GM19240 (cell line): ENCODE results near the gene USP9Y.
"Not testable (repeated sequence)": the region's sequence is repeated elsewhere in the genome, so short reads cannot be mapped to it uniquely, and the experiment has no call there.

Source experiments
- DNase-seq: peaks from one replicate; pipeline ENCODE4 v3.0.0; 2011; ENCODE audit warnings: low spot score; ENCODE audit not compliant: insufficient read length

USP9Y gene, protein sequence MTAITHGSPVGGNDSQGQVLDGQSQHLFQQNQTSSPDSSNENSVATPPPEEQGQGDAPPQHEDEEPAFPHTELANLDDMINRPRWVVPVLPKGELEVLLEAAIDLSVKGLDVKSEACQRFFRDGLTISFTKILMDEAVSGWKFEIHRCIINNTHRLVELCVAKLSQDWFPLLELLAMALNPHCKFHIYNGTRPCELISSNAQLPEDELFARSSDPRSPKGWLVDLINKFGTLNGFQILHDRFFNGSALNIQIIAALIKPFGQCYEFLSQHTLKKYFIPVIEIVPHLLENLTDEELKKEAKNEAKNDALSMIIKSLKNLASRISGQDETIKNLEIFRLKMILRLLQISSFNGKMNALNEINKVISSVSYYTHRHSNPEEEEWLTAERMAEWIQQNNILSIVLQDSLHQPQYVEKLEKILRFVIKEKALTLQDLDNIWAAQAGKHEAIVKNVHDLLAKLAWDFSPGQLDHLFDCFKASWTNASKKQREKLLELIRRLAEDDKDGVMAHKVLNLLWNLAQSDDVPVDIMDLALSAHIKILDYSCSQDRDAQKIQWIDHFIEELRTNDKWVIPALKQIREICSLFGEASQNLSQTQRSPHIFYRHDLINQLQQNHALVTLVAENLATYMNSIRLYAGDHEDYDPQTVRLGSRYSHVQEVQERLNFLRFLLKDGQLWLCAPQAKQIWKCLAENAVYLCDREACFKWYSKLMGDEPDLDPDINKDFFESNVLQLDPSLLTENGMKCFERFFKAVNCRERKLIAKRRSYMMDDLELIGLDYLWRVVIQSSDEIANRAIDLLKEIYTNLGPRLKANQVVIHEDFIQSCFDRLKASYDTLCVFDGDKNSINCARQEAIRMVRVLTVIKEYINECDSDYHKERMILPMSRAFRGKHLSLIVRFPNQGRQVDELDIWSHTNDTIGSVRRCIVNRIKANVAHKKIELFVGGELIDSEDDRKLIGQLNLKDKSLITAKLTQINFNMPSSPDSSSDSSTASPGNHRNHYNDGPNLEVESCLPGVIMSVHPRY (N-terminal part only)

DNA sequence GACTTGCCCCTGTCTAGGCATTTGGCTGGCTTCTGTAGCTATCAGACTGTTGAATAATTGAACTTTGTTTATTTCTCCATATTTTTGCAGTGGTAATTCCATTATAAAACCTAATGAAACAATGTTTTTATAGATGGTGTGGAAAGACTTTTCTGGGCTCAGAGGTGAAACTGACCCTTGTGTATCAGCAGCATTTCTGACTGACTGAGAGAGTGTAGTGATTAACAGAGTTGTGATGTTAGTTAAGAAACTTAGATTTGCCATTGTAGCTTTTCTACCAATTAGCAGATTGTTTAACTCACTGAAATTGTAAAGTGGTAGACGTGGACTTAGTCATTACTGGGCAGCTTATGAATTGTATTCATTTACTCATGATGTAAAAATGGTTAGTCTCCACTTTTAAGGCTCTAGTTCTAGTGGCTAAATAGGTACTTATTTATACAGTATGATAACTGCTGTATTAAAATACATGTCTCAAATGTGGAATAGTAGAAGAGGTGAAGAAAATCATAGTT is at the start of gene USP9Y:
TSS of gene USP9Y (plus strand) at position 51 of the 515 bp plus-strand sequence. CDS start 8,217 bp downstream, outside the sequence.
- no peak for DNase-seq

DNA sequence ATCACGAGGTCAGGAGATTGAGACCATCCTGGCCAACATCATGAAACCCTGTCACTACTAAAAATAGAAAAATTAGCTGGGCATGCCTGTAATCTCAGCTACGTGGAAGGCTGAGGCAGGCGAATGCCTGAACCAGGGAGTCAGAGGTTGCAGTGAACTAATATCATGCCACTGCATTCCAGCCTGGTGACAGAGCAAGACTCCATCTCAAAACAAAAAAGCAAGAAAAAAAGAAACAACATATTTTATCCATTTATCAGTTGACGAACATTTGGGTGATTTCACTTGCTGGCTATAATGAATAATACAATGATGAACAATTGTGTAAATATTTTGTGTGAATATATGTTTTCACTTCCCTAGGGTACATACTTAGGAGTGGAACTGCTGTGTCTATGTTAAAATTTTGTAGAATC is 49.4 kb upstream of the USP9Y start:
- DNase-seq, result no peak

DNA sequence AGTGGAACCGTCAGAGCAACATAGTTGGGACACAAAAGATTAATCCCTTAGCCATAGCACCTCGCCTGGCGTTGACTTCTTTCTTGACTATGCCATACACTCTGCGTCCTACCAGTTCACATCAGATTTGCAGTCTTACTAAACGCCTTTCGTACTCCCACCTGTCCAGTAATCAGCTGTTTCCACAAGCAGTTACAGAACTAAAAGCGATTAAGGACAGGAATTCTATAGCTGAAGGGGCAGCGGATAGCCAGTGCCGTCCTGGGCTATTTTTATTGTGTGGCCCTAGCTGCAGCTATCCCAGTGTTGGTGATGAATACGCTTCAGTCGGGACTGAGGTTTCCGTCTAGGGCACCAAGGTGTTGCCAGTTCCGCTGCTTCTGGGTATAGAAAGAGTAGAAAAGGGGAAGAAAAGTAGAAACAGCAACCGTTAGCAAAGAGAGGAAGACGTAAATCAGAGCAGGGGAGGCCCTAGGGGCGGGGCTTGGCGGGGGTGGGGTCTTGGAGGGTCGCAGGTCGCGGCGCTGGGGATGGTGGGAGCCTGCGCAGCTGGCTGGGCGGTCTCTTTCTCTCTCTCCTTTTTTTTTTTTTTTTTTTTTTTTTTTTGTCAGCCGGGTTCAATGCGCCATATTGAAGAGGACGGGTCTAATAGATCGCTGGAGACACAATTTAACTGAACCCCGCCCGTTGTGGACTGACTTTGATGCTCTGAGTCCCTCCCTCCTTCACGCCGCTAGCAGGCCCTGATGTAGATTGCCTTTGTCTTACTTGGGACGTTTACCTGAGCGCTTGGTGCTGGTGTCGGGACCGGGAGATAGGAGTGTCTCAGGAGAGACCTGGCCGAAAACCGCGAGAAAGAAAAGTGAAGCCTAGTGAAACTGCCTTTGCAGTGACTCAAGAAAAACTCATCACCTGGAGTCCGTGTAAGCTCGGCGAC is 39.0 kb upstream of the USP9Y start:
- no peak for DNase-seq

DNA sequence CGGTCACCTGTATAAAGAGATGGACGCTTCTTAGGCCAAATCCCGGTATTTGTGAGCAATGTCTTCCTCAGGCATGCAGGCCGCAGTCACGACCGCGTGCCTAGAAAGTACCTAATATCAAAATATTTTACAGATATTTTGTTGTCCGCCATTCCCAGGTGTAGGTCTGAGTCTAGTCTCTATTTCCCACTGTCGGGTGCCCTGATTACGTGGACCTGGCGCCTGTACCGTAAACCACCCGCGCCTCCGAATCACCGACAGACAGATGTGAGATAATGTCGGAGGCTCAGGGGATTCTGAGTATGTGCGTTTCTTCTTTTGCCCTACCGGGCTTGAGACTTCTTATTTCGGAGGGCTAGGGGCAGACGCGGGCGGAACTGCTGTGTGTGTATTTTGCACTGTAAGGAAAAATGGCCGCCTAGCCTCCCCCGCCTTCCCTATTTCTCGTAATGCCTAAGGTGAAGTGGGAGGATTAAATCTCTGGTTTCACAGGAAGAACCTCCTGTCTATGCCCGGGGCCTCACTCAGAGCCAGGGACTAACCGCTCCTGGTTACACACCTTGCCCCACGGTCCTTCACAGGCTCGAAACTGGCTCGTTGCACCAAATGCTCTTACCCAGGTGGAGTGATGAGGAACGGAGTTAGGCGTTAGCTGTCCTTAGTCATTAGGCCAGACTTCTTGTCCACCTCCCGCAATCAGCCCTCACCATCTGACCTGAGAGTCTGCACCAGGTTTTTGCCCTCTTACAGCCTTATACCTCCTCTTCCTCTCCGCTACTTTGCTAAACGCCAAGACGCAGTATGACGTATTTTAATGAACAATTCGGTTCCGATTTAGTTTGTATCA is 38.1 kb upstream of the USP9Y start:
- DNase-seq, result no peak

DNA sequence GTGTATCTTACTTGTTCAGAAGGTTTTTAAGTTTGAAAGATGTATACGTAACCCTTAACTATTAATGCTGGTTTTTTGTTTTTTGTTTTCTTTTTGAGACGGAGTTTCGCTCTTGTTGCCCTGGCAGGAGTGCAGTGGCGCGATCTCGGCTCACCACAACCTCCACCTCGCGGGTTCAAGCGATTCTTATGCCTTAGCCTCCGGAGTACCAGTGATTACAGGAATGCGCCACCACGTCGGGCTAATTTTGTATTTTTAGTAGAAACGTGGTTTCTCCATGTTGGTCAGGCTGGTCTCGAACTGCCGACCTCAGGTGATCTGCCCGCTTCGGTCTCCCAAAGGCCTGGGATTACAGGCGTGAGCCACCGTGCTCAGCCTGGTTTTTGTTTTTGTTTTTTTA is 37.2 kb upstream of the USP9Y start:
- not testable (repeated sequence) for DNase-seq

DNA sequence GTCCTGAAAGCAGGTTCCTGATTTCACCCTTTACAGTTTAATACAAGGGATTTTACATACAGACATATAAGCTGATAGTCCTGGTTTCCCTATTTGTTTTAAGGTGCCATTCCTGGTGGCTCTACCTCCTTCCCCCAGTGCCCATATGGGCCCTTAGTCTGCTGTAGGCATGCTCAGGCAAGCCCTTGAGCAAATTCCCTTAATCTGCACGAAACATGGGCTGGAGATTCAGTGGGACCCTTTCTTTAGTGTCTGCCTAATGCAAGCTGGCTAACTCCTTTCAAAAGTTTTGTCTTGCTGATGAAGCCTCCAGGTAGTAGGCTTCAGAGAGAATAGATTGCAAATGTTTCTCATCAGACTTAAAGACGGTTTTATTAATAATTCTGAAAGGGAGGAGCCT is 22.9 kb upstream of the USP9Y start:
- DNase-seq, result no peak

DNA sequence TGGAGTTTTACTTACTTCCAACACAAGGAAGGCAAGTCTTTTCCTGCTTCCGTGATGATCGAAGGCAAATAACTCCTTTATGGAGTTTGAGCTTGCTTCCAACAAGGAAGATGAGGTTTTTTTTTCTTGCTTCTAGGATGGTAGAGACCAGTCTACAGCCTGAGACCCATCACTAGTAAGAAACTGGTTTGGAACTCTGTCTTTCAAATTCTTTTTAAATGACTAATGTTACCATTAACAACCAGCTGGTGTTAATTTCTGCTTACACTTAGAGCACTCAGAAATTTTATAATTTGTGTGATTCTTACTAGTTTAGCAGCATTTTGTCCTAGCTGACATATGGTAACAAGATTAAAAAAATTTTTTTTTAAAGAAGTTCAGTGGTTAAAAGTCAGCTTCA is 19.5 kb upstream of the USP9Y start:
- no peak for DNase-seq

DNA sequence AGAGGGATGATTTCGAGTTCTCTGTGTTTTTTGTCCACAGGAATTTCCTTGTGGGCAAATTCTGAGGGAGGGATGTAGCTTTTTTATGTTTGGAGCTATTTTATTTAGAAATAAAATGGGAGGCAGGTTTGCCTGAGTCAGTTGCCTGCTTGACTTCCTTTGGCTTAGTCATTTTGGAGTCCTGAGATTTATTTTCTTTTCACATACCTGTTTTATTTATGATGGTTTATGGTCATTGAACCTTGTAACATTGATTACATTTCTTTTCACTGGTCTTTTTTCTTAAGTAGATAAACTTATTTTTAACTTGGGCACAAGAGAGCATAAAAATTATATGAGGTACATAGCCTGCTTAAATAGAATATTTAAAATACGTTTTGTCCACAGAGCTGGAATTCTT is 12.7 kb upstream of the USP9Y start:
- no peak for DNase-seq

DNA sequence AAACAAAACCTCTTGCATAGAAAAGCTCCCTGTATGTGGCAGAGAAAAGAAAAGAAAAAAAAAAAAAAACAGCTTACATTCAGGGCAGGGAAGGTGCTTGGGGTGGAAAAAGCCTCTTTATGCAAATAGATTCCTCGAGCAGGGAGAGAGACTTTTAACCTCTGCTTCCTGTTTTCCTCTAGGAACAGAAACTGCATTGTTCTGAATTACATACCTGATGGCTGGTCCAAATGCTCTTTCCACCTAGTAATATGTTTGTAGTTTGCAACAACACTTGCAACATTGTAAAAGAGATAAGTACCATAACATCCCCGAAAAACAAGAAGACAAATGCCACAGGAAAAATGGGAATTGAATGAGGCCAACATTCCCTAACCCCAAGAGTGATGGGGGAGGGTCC is 944 bp upstream of the USP9Y start:
- no peak for DNase-seq

DNA sequence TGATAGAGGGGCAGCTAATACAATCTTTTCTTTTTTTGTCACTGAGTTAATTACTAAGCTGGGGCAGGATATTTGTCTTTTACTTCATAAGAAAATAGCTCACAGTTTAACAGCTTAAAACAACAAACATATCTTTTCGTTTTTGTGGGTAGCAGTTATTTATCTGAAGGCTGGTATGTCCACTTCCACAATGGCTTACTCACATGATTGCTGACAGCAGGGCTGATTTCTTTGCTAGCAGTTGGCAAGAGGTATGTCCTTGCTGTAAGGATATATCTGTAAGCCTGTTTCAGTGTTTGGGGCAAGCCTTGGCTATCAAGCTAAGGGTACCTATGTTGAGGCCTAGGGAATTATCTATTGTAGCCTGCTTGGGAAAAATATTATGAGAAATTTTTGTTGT is 1.1 kb downstream of the USP9Y start:
- DNase-seq, result no peak

DNA sequence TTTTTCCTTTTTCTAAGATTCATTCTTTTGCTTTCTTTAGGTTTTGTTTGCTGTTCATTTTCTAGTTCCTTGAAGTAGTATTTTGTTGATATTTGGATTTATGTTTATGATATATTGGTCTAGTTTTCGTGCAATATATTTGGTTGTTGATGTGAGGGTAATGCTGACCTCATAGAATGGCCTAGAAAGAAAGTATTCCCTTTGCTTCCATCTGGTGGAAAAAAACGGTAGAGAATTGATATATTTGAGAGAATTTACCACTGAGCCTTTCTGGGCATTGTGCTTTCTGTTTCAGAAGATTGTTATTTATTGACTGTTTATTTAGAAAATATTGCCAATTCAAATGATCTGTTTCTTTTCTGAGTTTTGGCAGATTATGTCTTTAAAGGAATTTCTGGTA is 9.4 kb downstream of the USP9Y start:
- DNase-seq, result no peak

DNA sequence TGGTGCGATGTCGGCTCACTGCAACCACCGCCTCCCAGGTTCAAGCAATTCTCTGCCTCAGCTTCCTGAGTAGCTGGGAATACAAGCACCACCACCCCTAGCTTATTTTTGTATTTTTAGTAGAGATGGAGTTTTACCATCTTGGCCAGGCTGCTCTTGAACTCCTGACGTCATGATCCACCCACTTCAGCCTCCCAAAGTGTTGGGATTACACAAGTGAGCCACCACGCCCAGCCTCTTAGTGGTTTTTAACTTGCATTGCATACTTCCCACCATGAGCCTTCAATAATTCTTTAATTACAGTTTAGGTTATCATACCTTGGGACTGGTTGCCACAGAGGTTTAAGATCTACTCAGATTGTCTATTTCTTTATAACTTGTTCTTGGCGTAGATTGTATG is 14.3 kb downstream of the USP9Y start:
- no peak for DNase-seq

DNA sequence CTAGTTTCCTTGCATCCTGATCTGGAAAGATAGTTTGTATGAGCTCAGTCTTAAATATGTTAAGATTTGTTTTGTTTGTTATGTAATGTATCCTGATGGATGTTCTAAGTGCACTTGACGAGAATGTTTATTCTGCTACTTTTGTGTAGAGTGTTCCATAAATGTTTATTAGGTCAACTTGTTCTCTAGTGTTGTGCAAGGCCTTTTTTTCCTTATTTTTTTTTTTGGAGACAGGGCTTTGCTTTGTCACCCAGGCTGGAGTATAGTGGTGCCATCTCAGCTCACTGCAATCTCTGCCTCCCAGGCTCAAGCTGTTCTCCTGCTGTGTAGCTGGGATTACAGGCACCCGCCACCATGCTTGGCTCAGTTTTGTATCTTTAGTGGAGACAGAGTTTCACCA is 28.7 kb downstream of the USP9Y start:
- no peak for DNase-seq

DNA sequence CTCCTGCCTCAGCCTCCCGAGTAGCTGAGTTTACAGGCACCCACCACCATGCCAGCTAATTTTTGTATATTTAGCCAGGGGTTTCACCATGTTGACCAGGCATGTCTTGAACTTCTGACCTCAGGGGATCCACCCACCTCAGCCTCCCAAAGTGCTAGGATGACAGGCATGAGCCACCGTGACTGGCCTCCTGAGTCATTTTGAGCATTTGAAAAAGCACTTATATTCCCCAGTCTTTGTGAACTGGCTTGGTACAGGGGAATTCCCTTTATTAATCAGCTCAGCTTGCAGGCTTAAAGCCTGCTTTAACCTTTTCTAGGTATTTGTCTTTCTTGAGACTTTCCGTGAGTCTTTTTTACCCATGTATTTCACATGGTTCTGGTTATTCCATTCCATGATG is 32.6 kb downstream of the USP9Y start:
- DNase-seq, result no peak

DNA sequence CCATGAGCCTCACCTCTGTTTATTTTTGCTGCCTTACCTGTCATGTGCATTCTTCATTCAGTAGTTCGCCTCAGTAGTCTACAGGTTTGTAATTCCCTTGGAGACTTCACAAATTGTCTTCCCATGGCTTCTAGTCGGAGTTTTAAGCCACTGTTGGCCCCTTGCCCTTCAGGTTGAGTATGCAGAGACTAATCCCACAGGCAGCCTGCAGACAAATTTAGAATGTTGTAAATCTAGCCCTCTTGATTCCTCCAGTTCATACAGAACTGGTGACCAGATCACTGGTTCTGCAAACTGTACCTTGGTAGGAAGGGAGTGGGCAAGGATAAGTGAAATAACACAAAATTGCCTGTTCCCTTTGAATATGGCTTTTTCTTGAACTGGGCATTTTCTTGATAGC is 33.0 kb downstream of the USP9Y start:
- DNase-seq, result no peak

DNA sequence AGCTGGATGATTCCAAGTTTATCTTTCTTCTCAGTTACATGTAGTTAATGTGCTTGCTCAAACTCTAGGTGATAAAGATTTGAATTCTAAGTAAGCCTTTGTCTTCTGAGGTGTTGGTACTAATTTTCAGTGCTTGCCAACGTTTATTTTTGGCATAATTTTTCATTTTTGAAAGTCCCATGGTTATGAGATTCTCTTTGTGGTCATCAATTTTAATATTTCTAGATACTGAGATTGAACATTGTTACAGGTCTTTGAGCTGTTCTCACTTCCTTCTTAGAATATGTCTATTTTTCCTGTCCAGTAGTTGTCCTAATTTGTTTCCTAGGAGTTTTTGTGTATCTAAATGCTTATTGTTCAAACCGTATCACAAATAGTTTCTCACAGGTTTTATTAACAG is 40.4 kb downstream of the USP9Y start:
- DNase-seq, result no peak

DNA sequence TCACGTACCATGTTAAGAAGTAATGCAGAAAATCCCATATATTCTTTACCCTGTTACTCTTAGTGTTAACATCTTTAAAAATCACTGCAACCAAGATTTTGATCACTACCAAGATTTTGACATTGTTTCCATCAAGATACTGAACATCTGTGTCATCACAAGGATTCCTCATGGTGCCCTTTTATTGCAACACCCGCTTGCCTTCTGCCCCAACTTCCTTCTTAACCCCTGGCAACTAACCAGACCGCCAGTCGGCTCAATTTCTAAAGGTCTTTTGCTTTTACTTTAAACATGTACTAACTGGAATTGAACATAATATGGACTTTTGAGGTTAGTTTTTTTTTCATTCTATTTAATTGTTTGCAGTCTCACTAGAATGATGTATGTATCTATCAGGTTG is 41.7 kb downstream of the USP9Y start:
- DNase-seq, result no peak

DNA sequence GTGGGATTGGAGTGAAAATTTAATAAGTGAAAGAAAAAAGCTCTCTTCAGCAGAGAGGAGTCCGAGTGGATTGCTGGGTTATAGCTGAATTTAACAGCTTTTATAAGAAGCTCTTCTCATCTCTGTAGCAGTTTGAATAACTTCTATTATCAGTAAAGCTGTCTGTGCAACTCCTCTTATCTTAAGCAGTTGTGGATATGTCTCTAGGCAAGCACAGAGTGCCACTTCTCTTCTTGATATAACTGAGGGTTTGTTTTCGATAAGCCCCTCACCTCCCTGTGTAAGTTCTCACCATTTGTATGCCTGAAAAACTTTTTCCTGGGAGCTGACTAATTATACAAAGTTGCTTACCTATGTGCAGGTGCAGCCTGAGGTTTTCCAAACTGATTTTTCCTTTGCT is 43.1 kb downstream of the USP9Y start:
- DNase-seq, result no peak

DNA sequence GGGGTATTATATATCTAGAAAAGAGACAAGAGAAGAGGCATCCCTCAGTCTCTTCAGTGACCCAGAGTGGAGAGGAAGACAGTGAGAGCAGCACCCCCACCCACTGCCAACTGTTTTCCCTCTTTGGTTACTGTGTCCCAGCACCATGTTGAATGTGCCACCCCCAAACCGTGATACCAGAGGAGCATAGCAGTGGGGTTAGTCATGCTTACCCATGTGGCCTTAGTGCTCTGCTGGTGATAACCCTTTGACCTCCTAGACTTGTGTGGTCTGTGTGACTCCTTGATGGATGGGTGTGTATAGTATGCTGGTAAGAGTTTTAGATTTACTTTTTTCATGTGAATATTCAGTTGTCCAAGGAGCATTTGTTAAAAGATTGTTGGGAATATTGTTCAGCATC is 48.3 kb downstream of the USP9Y start:
- DNase-seq, result no peak

DNA sequence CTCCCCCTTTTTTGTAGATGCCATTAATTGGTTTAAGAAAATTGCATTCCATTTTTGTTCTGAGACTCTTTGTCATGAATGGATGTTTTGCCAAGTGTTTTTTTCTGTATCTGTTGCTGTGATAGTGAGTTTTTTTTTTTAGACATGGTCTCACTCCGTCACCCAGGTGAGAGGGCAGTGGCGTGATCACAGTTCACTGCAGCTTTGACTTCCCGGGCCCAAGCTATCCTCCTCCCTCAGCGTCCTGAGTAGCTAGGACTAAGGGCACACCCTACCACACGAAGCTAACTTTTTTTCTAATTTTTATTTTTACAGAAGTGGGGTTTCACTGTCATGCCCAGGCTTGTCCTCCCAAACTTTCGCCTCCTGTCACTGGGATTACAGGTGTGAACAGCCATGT is 51.8 kb downstream of the USP9Y start:
- DNase-seq, result no peak
